IMR-90 (cell line): Measurements from ENCODE around the gene NOS1AP. TPM values are rescaled to one million over a fixed set of nuclear protein-coding genes. Genes with fewer than 3 reads are reported as not detected.

Experiments
- ATAC-seq: fragments of 200-7000 bp; cut with Tn5 transposase; 2 replicates; pipeline ENCODE4 v1.9.1; 2020; ENCODE audit warnings: low read depth, mild to moderate bottlenecking, moderate library complexity
- BruUV-seq: library from RNA; stranded (reverse); fragments of 400-500 nt; replicated peaks from 2 replicates; lab custom pipeline; 2021; lab: Mats Ljungman, UMichigan
- CTCF ChIA-PET: fragments of 300-600 bp; formaldehyde crosslinking; extraction: SDS; loops from one replicate; lab custom pipeline; 2021; ENCODE audit warnings: antibody characterized with exemption; lab: Yijun Ruan, JAX
- POLR2A ChIA-PET: fragments of 300-600 bp; sonication (Branson Sonifier 250); formaldehyde crosslinking; loops from one replicate; lab custom pipeline; 2022; ENCODE audit warnings: antibody characterized with exemption; ENCODE audit not compliant: unreplicated experiment; lab: Charles Lee
- DNase-seq: peaks from one replicate; pipeline ENCODE4 v3.0.0; 2013
- H2AFZ ChIP-seq: replicated peaks from 2 replicates; pipeline ENCODE3; 2013; ENCODE audit warnings: low read length, mild to moderate bottlenecking; ENCODE audit not compliant: poor library complexity
- H2AK5ac ChIP-seq: 2 replicates; pipeline ENCODE4 v1.6.1; 2013; ENCODE audit warnings: low read depth, low read length, inconsistent platforms
- H2AK9ac ChIP-seq: replicated peaks from 2 replicates; pipeline ENCODE3; 2013; ENCODE audit warnings: mild to moderate bottlenecking, low read depth, low read length, moderate library complexity; ENCODE audit not compliant: poor library complexity
- H2BK120ac ChIP-seq: 2 replicates; pipeline ENCODE4 v1.6.1; 2013; ENCODE audit warnings: low read depth, low read length, inconsistent platforms
- H2BK15ac ChIP-seq: 3 replicates; pipeline ENCODE4 v1.6.1; 2013; ENCODE audit warnings: low read depth, low read length, inconsistent platforms
- H2BK20ac ChIP-seq: 2 replicates; pipeline ENCODE4 v1.6.1; 2013; ENCODE audit warnings: low read depth, mild to moderate bottlenecking, inconsistent platforms, low read length, moderate library complexity
- H2BK5ac ChIP-seq: 2 replicates; pipeline ENCODE4 v1.6.1; 2013; ENCODE audit warnings: mild to moderate bottlenecking, low read depth, low read length, inconsistent platforms; ENCODE audit not compliant: poor library complexity, severe bottlenecking
- H3K14ac ChIP-seq: replicated peaks from 2 replicates; pipeline ENCODE4 v1.6.1; 2013; ENCODE audit warnings: low read depth, low read length, inconsistent platforms
- H3K18ac ChIP-seq: 2 replicates; pipeline ENCODE4 v1.6.1; 2013; ENCODE audit warnings: low read depth, low read length, control low read depth
- H3K23ac ChIP-seq: 2 replicates; pipeline ENCODE4 v1.6.1; 2013; ENCODE audit warnings: low read depth, low read length, inconsistent platforms
- H3K27ac ChIP-seq: 2 replicates; pipeline ENCODE4 v1.5.1; 2013; ENCODE audit warnings: mild to moderate bottlenecking, control low read depth, low read length; ENCODE audit not compliant: insufficient read depth
- H3K27me3 ChIP-seq: 2 replicates; pipeline ENCODE4 v1.6.1; 2013; ENCODE audit warnings: low read length; ENCODE audit not compliant: control insufficient read depth, insufficient read depth
- H3K36me3 ChIP-seq: 2 replicates; pipeline ENCODE4 v1.6.1; 2013; ENCODE audit warnings: low read length, mixed read lengths; ENCODE audit not compliant: control insufficient read depth, insufficient read depth
- H3K4ac ChIP-seq: 2 replicates; pipeline ENCODE4 v1.6.1; 2013; ENCODE audit warnings: low read depth, low read length, inconsistent platforms
- H3K4me1 ChIP-seq: 2 replicates; pipeline ENCODE4 v1.6.1; 2013; ENCODE audit warnings: low read length, mixed read lengths; ENCODE audit not compliant: control insufficient read depth, insufficient read depth
- H3K4me2 ChIP-seq: 2 replicates; pipeline ENCODE4 v1.6.1; 2013; ENCODE audit warnings: low read depth, mild to moderate bottlenecking, control low read depth, low read length, moderate library complexity
- H3K4me3 ChIP-seq: 2 replicates; pipeline ENCODE4 v1.5.1; 2013; ENCODE audit warnings: low read depth, mild to moderate bottlenecking, control low read depth, low read length, moderate library complexity; ENCODE audit not compliant: insufficient read depth
- H3K56ac ChIP-seq: 2 replicates; pipeline ENCODE4 v1.6.1; 2013; ENCODE audit warnings: low read length, inconsistent platforms; ENCODE audit not compliant: insufficient read depth; ENCODE audit errors: extremely low read depth
- H3K79me1 ChIP-seq, 2 experiments: 2 replicates each; pipeline ENCODE4 v1.6.1; 2013; ENCODE audit warnings: low read length in 2 of 2, inconsistent platforms in 1 of 2, low read depth in 1 of 2
- H3K9ac ChIP-seq: 2 replicates; pipeline ENCODE4 v1.6.1; 2013; ENCODE audit warnings: low read depth, low read length, control low read depth
- H3K9me1 ChIP-seq: 2 replicates; pipeline ENCODE4 v1.6.1; 2013; ENCODE audit warnings: low read length, inconsistent platforms; ENCODE audit not compliant: insufficient read depth
- H3K9me3 ChIP-seq: 2 replicates; pipeline ENCODE4 v1.6.1; 2013; ENCODE audit warnings: low read length; ENCODE audit not compliant: control insufficient read depth, insufficient read depth
- H4K20me1 ChIP-seq: 2 replicates; pipeline ENCODE4 v1.6.1; 2013; ENCODE audit warnings: low read length, inconsistent platforms; ENCODE audit not compliant: insufficient read depth
- H4K5ac ChIP-seq: 2 replicates; pipeline ENCODE4 v1.6.1; 2013; ENCODE audit warnings: mild to moderate bottlenecking, low read depth, low read length, control low read depth
- H4K8ac ChIP-seq, 2 experiments: 2 replicates each; pipeline ENCODE4 v1.6.1; 2013; ENCODE audit warnings: low read depth in 2 of 2, low read length in 2 of 2, control low read depth in 1 of 2, inconsistent platforms in 1 of 2
- H4K91ac ChIP-seq: 2 replicates; pipeline ENCODE4 v1.6.1; 2013; ENCODE audit warnings: low read depth, low read length, inconsistent platforms; ENCODE audit not compliant: insufficient read depth
- BHLHE40 ChIP-seq: fragments of 150-350 bp; IDR thresholded peaks from 2 replicates; pipeline ENCODE4 v1.6.1; 2016; ENCODE audit warnings: mild to moderate bottlenecking, low read depth, low read length
- CEBPB ChIP-seq: IDR thresholded peaks from 2 replicates; pipeline ENCODE4 v1.6.1; 2012; ENCODE audit warnings: low read depth, low read length, improper control_type of control experiment
- CHD1 ChIP-seq: IDR thresholded peaks from 2 replicates; pipeline ENCODE4 v1.6.1; 2012; ENCODE audit warnings: low read depth, low read length, improper control_type of control experiment
- ELK1 ChIP-seq: fragments of 150-350 bp; IDR thresholded peaks from 2 replicates; pipeline ENCODE4 v1.6.1; 2016; ENCODE audit warnings: low read depth, mild to moderate bottlenecking, low read length, moderate library complexity, borderline replicate concordance
- FOS ChIP-seq: fragments of 150-350 bp; IDR thresholded peaks from 2 replicates; pipeline ENCODE4 v1.6.1; 2016; ENCODE audit warnings: low read depth, low read length
- MAFK ChIP-seq: IDR thresholded peaks from 2 replicates; pipeline ENCODE4 v1.6.1; 2012; ENCODE audit warnings: low read depth, low read length, improper control_type of control experiment
- MAZ ChIP-seq: IDR thresholded peaks from 2 replicates; pipeline ENCODE4 v1.6.1; 2012; ENCODE audit warnings: low read depth, mild to moderate bottlenecking, low read length, improper control_type of control experiment, moderate library complexity, borderline replicate concordance
- MXI1 ChIP-seq: IDR thresholded peaks from 2 replicates; pipeline ENCODE4 v1.6.1; 2012; ENCODE audit warnings: low read depth, mild to moderate bottlenecking, low read length, moderate library complexity, borderline replicate concordance
- NFE2L2 ChIP-seq: fragments of 150-350 bp; IDR thresholded peaks from 2 replicates; pipeline ENCODE4 v1.6.1; 2016; ENCODE audit warnings: low read depth, mild to moderate bottlenecking, low read length
- POLR2A ChIP-seq: IDR thresholded peaks from 2 replicates; pipeline ENCODE4 v1.6.1; 2012; ENCODE audit warnings: mild to moderate bottlenecking, low read depth, low read length
- RAD21 ChIP-seq: IDR thresholded peaks from 2 replicates; pipeline ENCODE4 v1.6.1; 2012; ENCODE audit warnings: low read length, improper control_type of control experiment
- RCOR1 ChIP-seq: IDR thresholded peaks from 2 replicates; pipeline ENCODE4 v1.6.1; 2012; ENCODE audit warnings: mild to moderate bottlenecking, low read length, improper control_type of control experiment; ENCODE audit not compliant: insufficient replicate concordance
- RFX5 ChIP-seq: IDR thresholded peaks from 2 replicates; pipeline ENCODE4 v1.8.0; 2012; ENCODE audit warnings: low read depth, mild to moderate bottlenecking, low read length, moderate library complexity
- SMC3 ChIP-seq: fragments of 150-350 bp; IDR thresholded peaks from 2 replicates; pipeline ENCODE4 v1.6.1; 2016; ENCODE audit warnings: low read depth, mild to moderate bottlenecking, antibody characterized with exemption, low read length, moderate library complexity
- WGBS, 2 experiments: methylation state at CpG; one replicate each; pipeline versions ENCODE4 v1.1.5 to v1.1.7; 2013; ENCODE audit warnings: missing lambda C conversion rate in 2 of 2; ENCODE audit not compliant: insufficient read length in 1 of 2; ENCODE audit errors: extremely low coverage in 2 of 2; 5-methylcytosine and 5-hydroxymethylcytosine counted together
- dilution Hi-C: fragments of 300-500 bp; cut with HindIII; formaldehyde crosslinking; loops from one replicate; pipeline ENCODE4 v1.14.3; 2018; ENCODE audit warnings: low sequenced_read_pairs; ENCODE audit not compliant: unreplicated experiment
- in situ Hi-C: fragments of 300-500 bp; cut with MboI; formaldehyde crosslinking; loops from 3 replicates; pipeline ENCODE4 v1.14.3; 2019; ENCODE audit warnings: low sequenced_read_pairs, inconsistent platforms, mixed read lengths
- intact Hi-C: fragments of 100-400 bp; cut with micrococcal nuclease; formaldehyde crosslinking; loops from 2 replicates; pipeline ENCODE4 v1.10.0; 2022
- polyA plus RNA-seq, 3 experiments: library from polyadenylated mRNA; depleted of rRNA; stranded (reverse); fragments of >200 nt; gene quantifications; 2 replicates each; pipeline ENCODE4 v1.2.3, GENCODE V29; 2012; ENCODE audit warnings: low replicate concordance in 1 of 3
- total RNA-seq: library from RNA; depleted of rRNA; stranded (reverse); fragments of >200 nt; gene quantifications from 2 replicates; pipeline ENCODE4 v1.2.3, GENCODE V29; 2012
- TF ChIP-seq, protein P1 (sequence below): fragments of 150-350 bp; IDR thresholded peaks from 2 replicates; pipeline ENCODE4 v1.6.1; 2017; ENCODE audit warnings: mild to moderate bottlenecking, antibody characterized with exemption, low read length, low read depth

NOS1AP gene
- total and polyA plus RNA-seq, 2 of the 4 experiments (the other 2 are of a cell fraction), result 0.18 to 0.19 TPM

GRCh38 chr1:162380061-162380846 lies 310.8 kb downstream of the NOS1AP start:
- no peak overlapping the region for H3K56ac ChIP-seq
- no peak overlapping the region for H3K4me3 ChIP-seq
- WGBS, 2 experiments, result 60% methylated on average over 1 of the region's 6 CpGs; no CpG with 5 or more reads in 1 of the 2 experiments
- H3K4me1 ChIP-seq, result no peaks in the 10 kb centered on the region
- no peak overlapping the region for H2AK5ac ChIP-seq
- no peaks in the 10 kb centered on the region for H3K9me3 ChIP-seq
- no peaks in the 10 kb centered on the region for H3K36me3 ChIP-seq
- no peak overlapping the region for H2BK120ac ChIP-seq
- H3K14ac ChIP-seq, result no peak overlapping the region
- dilution Hi-C loops, result no loop called here
- ATAC-seq, result no peak
- no peak overlapping the region for H4K5ac ChIP-seq
- no peak overlapping the region for H3K23ac ChIP-seq
- ChIA-PET POLR2A (no interaction called here), CTCF (interaction anchor here (0.9 to 1.4 kb wide), 3 partner anchors 12 to 324 kb away, joined by 3 to 7 read pairs (median 6); no protein-coding TSS in a partner anchor)
- H3K27me3 ChIP-seq, result peaks cover 24% of the 10 kb centered on the region
- no peak overlapping the region for H4K8ac ChIP-seq
- no peaks in the 10 kb centered on the region for H4K20me1 ChIP-seq
- no peak overlapping the region for H2BK5ac ChIP-seq
- no peak overlapping the region for H4K91ac ChIP-seq
- H3K4me2 ChIP-seq, result no peak overlapping the region
- intact Hi-C loops, result no loop called here
- no TSS peak for BruUV-seq
- no peaks in the 10 kb centered on the region for H3K9me1 ChIP-seq
- no peak overlapping the region for H2AFZ ChIP-seq
- H3K9ac ChIP-seq, result no peak overlapping the region
- no peak overlapping the region for H3K18ac ChIP-seq
- H3K4ac ChIP-seq, result no peak overlapping the region
- DNase-seq, result no peak
- in situ Hi-C loops, result loop anchor here (25.0 kb wide), 1 partner anchor 593 kb away; no protein-coding TSS in a partner anchor
- H2BK15ac ChIP-seq, result no peak overlapping the region
- no peak overlapping the region for H2AK9ac ChIP-seq
- H3K27ac ChIP-seq, result no peak overlapping the region
- H3K79me1 ChIP-seq, result no peaks in the 10 kb centered on the region
- H2BK20ac ChIP-seq, result no peak overlapping the region
- no peak for TF ChIP-seq BHLHE40
- TF ChIP-seq CEBPB, result no peak
- no peak for TF ChIP-seq MAZ
- no peak for TF ChIP-seq MAFK
- TF ChIP-seq MXI1, result no peak
- TF ChIP-seq POLR2A, result no peak
- TF ChIP-seq FOS, result no peak
- TF ChIP-seq RAD21, result no peak
- no peak for TF ChIP-seq CHD1
- no peak for TF ChIP-seq ELK1
- no peak for TF ChIP-seq RFX5
- TF ChIP-seq SMC3, result no peak
- no peak for TF ChIP-seq NFE2L2
- TF ChIP-seq RCOR1, result no peak
- TF ChIP-seq, protein P1, sequence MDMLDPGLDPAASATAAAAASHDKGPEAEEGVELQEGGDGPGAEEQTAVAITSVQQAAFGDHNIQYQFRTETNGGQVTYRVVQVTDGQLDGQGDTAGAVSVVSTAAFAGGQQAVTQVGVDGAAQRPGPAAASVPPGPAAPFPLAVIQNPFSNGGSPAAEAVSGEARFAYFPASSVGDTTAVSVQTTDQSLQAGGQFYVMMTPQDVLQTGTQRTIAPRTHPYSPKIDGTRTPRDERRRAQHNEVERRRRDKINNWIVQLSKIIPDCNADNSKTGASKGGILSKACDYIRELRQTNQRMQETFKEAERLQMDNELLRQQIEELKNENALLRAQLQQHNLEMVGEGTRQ, result no peak
